GM23248 (cell line): ENCODE data around the gene SLC7A10.

Source experiments
- EZH2 ChIP-seq: fragments of 200-600 bp; sonication (generic); IDR thresholded peaks from 2 replicates; pipeline ENCODE4 v1.6.1; 2018; ENCODE audit warnings: antibody characterized with exemption, mild to moderate bottlenecking; ENCODE audit not compliant: insufficient read depth, poor library complexity, severe bottlenecking
- EZH2phosphoT487 ChIP-seq: fragments of 200-600 bp; sonication (generic); IDR thresholded peaks from 2 replicates; pipeline ENCODE4 v1.6.1; 2018; ENCODE audit warnings: antibody characterized with exemption, moderate library complexity, mild to moderate bottlenecking, low read depth; ENCODE audit not compliant: insufficient read depth

DNA sequence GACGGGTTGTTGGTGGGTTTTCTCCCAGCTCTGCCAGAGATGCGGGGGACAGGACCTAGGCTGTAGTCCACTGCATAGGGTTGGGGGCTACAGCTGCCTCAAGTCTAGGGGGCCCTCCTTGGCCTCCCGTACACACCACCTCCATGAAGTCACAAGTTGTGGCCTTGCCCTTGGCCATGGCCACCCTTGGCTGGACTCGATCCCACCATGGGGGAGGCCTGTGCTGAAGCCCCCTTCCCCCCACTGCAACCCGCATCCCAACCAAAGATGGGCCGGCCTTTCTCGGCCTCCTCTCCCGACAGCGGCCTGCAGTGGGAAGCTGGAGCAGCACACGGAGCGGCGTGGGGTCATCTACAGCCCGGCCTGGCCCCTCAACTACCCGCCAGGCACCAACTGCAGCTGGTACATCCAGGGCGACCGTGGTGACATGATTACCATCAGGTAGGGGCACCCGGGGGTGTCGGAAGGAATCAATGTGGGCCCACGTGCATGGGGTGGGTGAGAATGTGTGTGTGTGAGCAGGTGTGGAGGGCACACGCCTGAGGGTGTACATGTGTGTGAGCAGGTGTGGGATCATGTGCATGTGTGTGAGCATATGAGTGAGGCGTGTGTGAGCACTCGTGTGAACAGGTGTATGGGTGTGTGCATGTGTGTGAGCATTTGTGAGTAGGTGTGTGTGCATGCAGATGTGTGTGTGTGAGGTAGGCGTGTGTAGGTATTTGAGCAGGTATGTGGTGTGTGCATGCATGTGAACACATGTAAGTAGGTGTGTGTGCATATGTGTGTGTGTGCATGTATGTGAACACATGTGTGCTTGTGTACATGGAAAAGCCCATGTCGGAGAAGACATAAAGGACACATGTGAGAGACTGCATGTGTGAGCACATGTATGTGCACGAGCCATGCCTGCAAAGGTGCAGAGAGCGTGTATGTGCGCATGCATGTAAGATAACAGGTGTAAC, 22.8 kb downstream of the SLC7A10 start:
- TF ChIP-seq EZH2 (no peak), EZH2phosphoT487 (no peak)
